Regular cardiac myocyte (primary cell): Measurements from ENCODE around the gene UNC80. TPM values are rescaled to one million over a fixed set of nuclear protein-coding genes. Genes with fewer than 3 reads are reported as not detected.

Experiments
- total RNA-seq: library from RNA; depleted of rRNA; stranded (reverse); fragments of >200 nt; gene quantifications from 2 replicates; pipeline ENCODE4 v1.2.3, GENCODE V29; 2014

UNC80 gene, protein sequence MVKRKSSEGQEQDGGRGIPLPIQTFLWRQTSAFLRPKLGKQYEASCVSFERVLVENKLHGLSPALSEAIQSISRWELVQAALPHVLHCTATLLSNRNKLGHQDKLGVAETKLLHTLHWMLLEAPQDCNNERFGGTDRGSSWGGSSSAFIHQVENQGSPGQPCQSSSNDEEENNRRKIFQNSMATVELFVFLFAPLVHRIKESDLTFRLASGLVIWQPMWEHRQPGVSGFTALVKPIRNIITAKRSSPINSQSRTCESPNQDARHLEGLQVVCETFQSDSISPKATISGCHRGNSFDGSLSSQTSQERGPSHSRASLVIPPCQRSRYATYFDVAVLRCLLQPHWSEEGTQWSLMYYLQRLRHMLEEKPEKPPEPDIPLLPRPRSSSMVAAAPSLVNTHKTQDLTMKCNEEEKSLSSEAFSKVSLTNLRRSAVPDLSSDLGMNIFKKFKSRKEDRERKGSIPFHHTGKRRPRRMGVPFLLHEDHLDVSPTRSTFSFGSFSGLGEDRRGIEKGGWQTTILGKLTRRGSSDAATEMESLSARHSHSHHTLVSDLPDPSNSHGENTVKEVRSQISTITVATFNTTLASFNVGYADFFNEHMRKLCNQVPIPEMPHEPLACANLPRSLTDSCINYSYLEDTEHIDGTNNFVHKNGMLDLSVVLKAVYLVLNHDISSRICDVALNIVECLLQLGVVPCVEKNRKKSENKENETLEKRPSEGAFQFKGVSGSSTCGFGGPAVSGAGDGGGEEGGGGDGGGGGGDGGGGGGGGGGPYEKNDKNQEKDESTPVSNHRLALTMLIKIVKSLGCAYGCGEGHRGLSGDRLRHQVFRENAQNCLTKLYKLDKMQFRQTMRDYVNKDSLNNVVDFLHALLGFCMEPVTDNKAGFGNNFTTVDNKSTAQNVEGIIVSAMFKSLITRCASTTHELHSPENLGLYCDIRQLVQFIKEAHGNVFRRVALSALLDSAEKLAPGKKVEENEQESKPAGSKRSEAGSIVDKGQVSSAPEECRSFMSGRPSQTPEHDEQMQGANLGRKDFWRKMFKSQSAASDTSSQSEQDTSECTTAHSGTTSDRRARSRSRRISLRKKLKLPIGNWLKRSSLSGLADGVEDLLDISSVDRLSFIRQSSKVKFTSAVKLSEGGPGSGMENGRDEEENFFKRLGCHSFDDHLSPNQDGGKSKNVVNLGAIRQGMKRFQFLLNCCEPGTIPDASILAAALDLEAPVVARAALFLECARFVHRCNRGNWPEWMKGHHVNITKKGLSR (N-terminal part only)
- total RNA-seq, result not detected in 2 replicates

DNA sequence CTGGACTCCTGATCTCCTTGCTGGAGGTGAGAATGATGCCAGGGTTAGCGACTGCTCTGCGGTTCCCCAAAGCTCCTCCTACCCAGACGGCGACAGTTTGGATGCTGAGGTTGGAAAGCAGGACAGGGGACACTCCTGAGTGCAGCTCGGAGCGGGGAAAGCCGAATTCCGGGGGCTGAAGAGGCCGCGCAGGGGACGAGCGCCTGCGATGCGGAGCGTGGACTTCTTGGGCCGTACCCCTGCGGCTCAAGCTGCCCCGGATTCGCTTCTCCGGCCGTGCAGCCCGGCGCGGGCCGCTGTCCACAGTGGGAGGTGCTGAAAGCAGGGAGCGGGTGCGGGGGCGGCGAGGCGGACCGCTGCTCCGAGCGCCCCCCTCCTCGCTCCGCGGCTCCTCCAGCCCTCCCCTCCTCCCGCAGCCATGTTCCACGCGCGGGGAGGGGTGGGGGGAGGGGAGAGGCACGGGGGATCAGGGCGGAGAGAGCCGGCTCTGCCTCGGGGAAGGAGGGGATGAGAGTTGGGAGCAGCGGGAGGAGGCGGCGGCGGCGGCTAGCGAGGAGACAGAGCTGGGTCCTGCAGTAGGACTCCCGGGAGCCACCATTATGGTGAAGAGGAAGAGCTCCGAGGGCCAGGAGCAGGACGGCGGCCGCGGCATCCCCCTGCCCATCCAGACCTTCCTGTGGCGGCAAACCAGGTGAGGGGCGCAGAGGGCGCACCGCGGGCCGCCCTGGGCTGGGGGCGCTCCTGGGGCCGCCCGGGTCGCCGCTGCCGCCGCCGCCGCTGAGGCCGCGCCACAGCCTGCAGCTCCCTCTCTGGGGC is at the start of gene UNC80:
TSS of gene UNC80 (plus strand) at position 359 of the 816 bp plus-strand sequence. CDS start at position 600, 241 bp downstream.

GRCh38 chr2:210002158-210003157 is 230.8 kb downstream of the UNC80 start, which contains the start of gene RPE:
TSS of gene RPE (plus strand) at chr2:210002638. CDS start at chr2:210002662, 24 bp downstream.

Other genes starting within 250 kb of the UNC80 start
- 122 and 151 TPM in 2 replicates for gene RPE, start 230.8 kb downstream of the UNC80 start, total RNA-seq